Heart left ventricle (tissue), 16 donors: ENCODE measurements around the gene TRIOBP. TPM values are rescaled to one million over a fixed set of nuclear protein-coding genes. Genes with fewer than 3 reads are reported as not detected.

Source experiments
- ATAC-seq, 4 donors: fragments of 200-7000 bp; cut with Tn5 transposase; one replicate each; pipeline ENCODE4 v1.9.1; 2020 to 2022; ENCODE audit warnings: moderate library complexity in 4 of 4, mild to moderate bottlenecking in 3 of 4, moderate number of reproducible peaks in 1 of 4
- DNase-seq, 5 donors: peaks; one replicate each; pipeline ENCODE4 v3.0.0-alpha.2; 2020
- H3K27ac ChIP-seq, 12 donors: fragments of 200-600 bp; sonication (generic) in 4 of 12; one replicate each; pipeline versions ENCODE4 v1.5.0 to v1.8.0; 2016 to 2022; ENCODE audit warnings: mild to moderate bottlenecking in 2 of 12
- H3K27me3 ChIP-seq, 9 donors: fragments of 200-600 bp; sonication (generic) in 2 of 9; one replicate each; pipeline versions ENCODE4 v1.5.1 to v1.8.0; 2016 to 2022; ENCODE audit warnings: mild to moderate bottlenecking in 3 of 9
- H3K36me3 ChIP-seq, 9 donors: fragments of 200-600 bp; sonication (generic) in 2 of 9; one replicate each; pipeline versions ENCODE4 v1.5.0 to v1.8.0; 2018 to 2022; ENCODE audit warnings: mild to moderate bottlenecking in 2 of 9
- H3K4me1 ChIP-seq, 12 donors: fragments of 200-600 bp; sonication (generic) in 4 of 12; one replicate each; pipeline versions ENCODE4 v1.5.0 to v1.8.0; 2016 to 2022; ENCODE audit warnings: mild to moderate bottlenecking in 3 of 12
- H3K4me3 ChIP-seq, 12 donors: fragments of 200-600 bp; sonication (generic) in 4 of 12; one replicate each; pipeline versions ENCODE4 v1.5.0 to v1.8.0; 2017 to 2022; ENCODE audit warnings: mild to moderate bottlenecking in 9 of 12, moderate library complexity in 4 of 12
- H3K9me3 ChIP-seq, 12 donors: fragments of 200-600 bp; sonication (generic) in 4 of 12; one replicate each; pipeline versions ENCODE4 v1.5.0 to v1.8.0; 2016 to 2022; ENCODE audit warnings: mild to moderate bottlenecking in 1 of 12
- CTCF ChIP-seq, 12 donors: fragments of 200-600 bp; sonication (generic) in 4 of 12; IDR thresholded peaks; one replicate each; pipeline versions ENCODE4 v1.5.0 to v1.8.0; 2018 to 2022; ENCODE audit warnings: antibody characterized with exemption in 12 of 12, mild to moderate bottlenecking in 5 of 12
- POLR2A ChIP-seq, 2 donors: fragments of 450-650 bp; IDR thresholded peaks; one replicate each; pipeline ENCODE4 v1.6.1; 2017; ENCODE audit warnings: antibody characterized with exemption in 2 of 2, mild to moderate bottlenecking in 2 of 2, moderate library complexity in 2 of 2
- whole genome bisulfite sequencing, 4 donors: extraction: QIAGEN DNeasy Blood & Tissue Kit in 2 of 4; methylation state at CpG; one replicate each; pipeline versions ENCODE4 v1.1.5 to v1.1.7; 2013 to 2018; 5-methylcytosine and 5-hydroxymethylcytosine counted together
- intact Hi-C, 10 donors: fragments of 100-400 bp; cut with DNase I; formaldehyde crosslinking; loops; one replicate each; pipeline versions ENCODE4 v1.11.1 to v1.14.2; 2022
- polyA plus RNA-seq, 2 donors: library from polyadenylated mRNA; stranded (reverse); fragments of 200-250 nt; gene quantifications; one replicate each; pipeline ENCODE4 v1.2.3, GENCODE V29; 2013
- total RNA-seq, 9 donors: library from RNA; depleted of rRNA in 2 of 9; stranded (reverse); fragments of >200 nt in 2 of 9; fragmentation: NEBNext Ultra II Directional in 3 of 9; extraction: Animal tissue kit (Norgen Biotek cat#: 25700) in 3 of 9; gene quantifications; one replicate each; pipeline versions ENCODE4 v1.1.0 to v1.2.4, GENCODE V29; 2016 to 2023
- donor health status: ischemic (EF 13 %, LVEDD 7.1; RV severe dilation, severe dysfunction).
- donor health status: healthy with polysubstance abuse.
- donor health status: DM: no; HTN: yes; CAD: no.
- donor health status: DM: no; HTN: no; CAD: no.
- donor health status: ischemic (EF 25% LVEDD 6.9; RV normal size, moderate dysfunction).
- donor health status: ischemic (EF 25% LVEDD 5.7; RV mildly dilated, moderate dysfunction).
- donor health status: healthy.
- donor health status: DM: yes; HTN: yes; CAD: no.
- donor health status: ischemic (EF 35%, LVEDD 5.7; RV mildly dilated, moderate dysfunction).
- donor health status: nonischemic (EF 11% LVEDD 7.7; RV severe dilation, severe dysfunction).
- donor health status: DM: yes; HTN: yes; CAD: no.
- donor health status: PGD.
- donor health status: ischemic (EF 29% LVEDD 5.4; RV normal size, mild dysfunction).
- donor health status: nonischemic (EF 23%, LVEDD 6.1; RV moderate dilation, normal function).

Gene TRIOBP
- total and polyA plus RNA-seq, 11 donors, result 54.9 to 147 (median 94.7) TPM

- no peak overlapping the region for H3K4me3 ChIP-seq
- H3K27ac ChIP-seq, result no peak overlapping the region
- peaks cover 0 to 30% (median 7%) of the 10 kb centered on the region in 12 donors for H3K4me1 ChIP-seq
- ATAC-seq (no peak), DNase-seq (no peak)
- intact Hi-C loops, result loop anchor here in 1 of 10 donors (10.0 kb wide), 1 partner anchor 88 kb away; no protein-coding TSS in a partner anchor
- TF ChIP-seq POLR2A (IDR thresholded peaks at IDR 0.05), result no peak
- no peak for TF ChIP-seq CTCF (IDR thresholded peaks at IDR 0.05)
- no peaks in the 10 kb centered on the region for H3K9me3 ChIP-seq
- WGBS, 4 donors, result 82 to 87% (median 86%) methylated on average over 19 of the region's 19 CpGs
- no peaks in the 10 kb centered on the region for H3K36me3 ChIP-seq
- no peaks in the 10 kb centered on the region for H3K27me3 ChIP-seq
These were observed 36.1 kb downstream of the TRIOBP start for GRCh38 chr22:37732699-37733607.

GRCh38 chr22:37733625-37734401, 37.0 kb downstream of the TRIOBP start:
- H3K27ac ChIP-seq, result no peak overlapping the region
- no peaks in the 10 kb centered on the region for H3K27me3 ChIP-seq
- WGBS, 4 donors, result 88 to 92% (median 90%) methylated on average over 11 of the region's 11 CpGs
- H3K4me3 ChIP-seq, result no peak overlapping the region
- H3K9me3 ChIP-seq, result no peaks in the 10 kb centered on the region
- no peaks in the 10 kb centered on the region for H3K36me3 ChIP-seq
- DNase-seq (no peak), ATAC-seq (no peak)
- TF ChIP-seq POLR2A (IDR thresholded peaks at IDR 0.05) (no peak), CTCF (IDR thresholded peaks at IDR 0.05) (no peak)
- intact Hi-C loops, result loop anchor here in 1 of 10 donors (10.0 kb wide), 1 partner anchor 89 kb away; no protein-coding TSS in a partner anchor
- peaks cover 0 to 21% (median under 1%) of the 10 kb centered on the region in 12 donors for H3K4me1 ChIP-seq

- intact Hi-C loops, result loop anchor here in 1 of 10 donors (10.0 kb wide), 1 partner anchor 90 kb away; no protein-coding TSS in a partner anchor
- Histone ChIP-seq H3K27me3 (no peaks in the 10 kb centered on the region), H3K9me3 (no peaks in the 10 kb centered on the region), H3K27ac (no peak overlapping the region), H3K4me3 (no peak overlapping the region), H3K4me1 (peaks cover 0 to 26% (median under 1%) of the 10 kb centered on the region in 12 donors), H3K36me3 (no peaks in the 10 kb centered on the region)
- DNase-seq, result no peak
- no peak for ATAC-seq
- WGBS, 4 donors, result 91 to 96% (median 94%) methylated on average over 6 of the region's 6 CpGs
- TF ChIP-seq POLR2A (IDR thresholded peaks at IDR 0.05) (no peak), CTCF (IDR thresholded peaks at IDR 0.05) (no peak)
These were observed 37.5 kb downstream of the TRIOBP start for GRCh38 chr22:37734402-37734700.
